CD14-positive monocyte (primary cell): ENCODE results near the gene KCTD2. TPM values are rescaled to one million over a fixed set of nuclear protein-coding genes. Genes with fewer than 3 reads are reported as not detected.

Experiments
- DNase-seq, 3 donors: peaks; one replicate each; pipeline ENCODE4 v3.0.0-alpha.2; 2011 to 2022
- H2AFZ ChIP-seq: 2 replicates; pipeline ENCODE4 v1.6.0; 2012; ENCODE audit warnings: mild to moderate bottlenecking, low read depth, low read length, inconsistent platforms; ENCODE audit not compliant: insufficient read depth, poor library complexity, severe bottlenecking
- H3K27ac ChIP-seq, 2 donors: 1 replicate in 1 of 2; 2 replicates in 1 of 2; pipeline ENCODE4 v1.5.1; 2012 to 2013; ENCODE audit warnings: low read length in 2 of 2, control low read depth in 1 of 2, inconsistent platforms in 1 of 2, low read depth in 1 of 2, mild to moderate bottlenecking in 1 of 2
- H3K27me3 ChIP-seq, 2 donors: one replicate each; pipeline versions ENCODE4 v1.6.0 to v1.6.1; 2011 to 2013; ENCODE audit warnings: low read length in 2 of 2; ENCODE audit not compliant: control insufficient read depth in 2 of 2, insufficient read depth in 2 of 2
- H3K36me3 ChIP-seq, 2 donors: replicated peaks in 1 of 2; 1 replicate in 1 of 2; 2 replicates in 1 of 2; pipeline versions ENCODE4 v1.5.1 to v1.6.1; 2012 to 2013; ENCODE audit warnings: low read length in 2 of 2, control low read depth in 1 of 2, inconsistent platforms in 1 of 2, mild to moderate bottlenecking in 1 of 2; ENCODE audit not compliant: insufficient read depth in 2 of 2, control insufficient read depth in 1 of 2
- H3K4me1 ChIP-seq, 2 donors: 1 replicate in 1 of 2; 2 replicates in 1 of 2; pipeline versions ENCODE4 v1.5.1 to v1.6.1; 2012 to 2013; ENCODE audit warnings: low read length in 2 of 2, control low read depth in 1 of 2, inconsistent platforms in 1 of 2, mild to moderate bottlenecking in 1 of 2, moderate library complexity in 1 of 2; ENCODE audit not compliant: insufficient read depth in 2 of 2, control insufficient read depth in 1 of 2
- H3K4me2 ChIP-seq: replicated peaks from 2 replicates; pipeline ENCODE3; 2012; ENCODE audit warnings: low read length, moderate library complexity, mild to moderate bottlenecking; ENCODE audit not compliant: poor library complexity, severe bottlenecking; ENCODE audit errors: extremely low read depth
- H3K4me3 ChIP-seq, 3 experiments: fragments of 200-600 bp in 1 of 3; sonication (generic) in 1 of 3; replicated peaks in 1 of 3; 1 replicate in 2 of 3; 2 replicates in 1 of 3; pipeline ENCODE4 v1.5.1; 2011 to 2013; ENCODE audit warnings: low read length in 3 of 3, mild to moderate bottlenecking in 3 of 3, control low read depth in 2 of 3, low read depth in 2 of 3, inconsistent platforms in 1 of 3, moderate library complexity in 1 of 3
- H3K79me2 ChIP-seq: 2 replicates; pipeline ENCODE4 v1.6.0; 2012; ENCODE audit warnings: mild to moderate bottlenecking, control low read depth, inconsistent platforms, low read length, moderate library complexity; ENCODE audit not compliant: insufficient read depth
- H3K9ac ChIP-seq: 2 replicates; pipeline ENCODE4 v1.6.0; 2017; ENCODE audit warnings: low read length, mild to moderate bottlenecking; ENCODE audit not compliant: insufficient read depth, poor library complexity, severe bottlenecking
- H3K9me3 ChIP-seq, 2 donors: replicated peaks in 1 of 2; 1 replicate in 1 of 2; 2 replicates in 1 of 2; pipeline versions ENCODE4 v1.5.1 to v1.6.1; 2012 to 2013; ENCODE audit warnings: low read length in 2 of 2, control low read depth in 1 of 2; ENCODE audit not compliant: control insufficient read depth in 1 of 2, insufficient read depth in 1 of 2
- H4K20me1 ChIP-seq: 2 replicates; pipeline ENCODE4 v1.6.0; 2012; ENCODE audit warnings: mild to moderate bottlenecking, low read length, control low read depth, moderate library complexity; ENCODE audit not compliant: insufficient read depth
- H3K27ac Mint-ChIP-seq, 7 donors: one replicate each; pipeline ENCODE4 v1.8.0; 2020; ENCODE audit warnings: mild to moderate bottlenecking in 7 of 7, mixed read lengths in 7 of 7, moderate library complexity in 6 of 7, inconsistent platforms in 2 of 7
- H3K27me3 Mint-ChIP-seq, 3 donors: one replicate each; pipeline ENCODE4 v1.8.0; 2021 to 2022; ENCODE audit warnings: low read depth in 3 of 3, mild to moderate bottlenecking in 3 of 3, mixed read lengths in 3 of 3, moderate library complexity in 3 of 3, inconsistent platforms in 1 of 3
- H3K36me3 Mint-ChIP-seq, 2 donors: one replicate each; pipeline ENCODE4 v1.8.0; 2020; ENCODE audit warnings: mixed read lengths in 2 of 2, inconsistent platforms in 1 of 2, mild to moderate bottlenecking in 1 of 2
- H3K4me1 Mint-ChIP-seq: one replicate; pipeline ENCODE4 v1.8.0; 2020; ENCODE audit warnings: mild to moderate bottlenecking, mixed read lengths
- H3K4me3 Mint-ChIP-seq, 2 donors: one replicate each; pipeline ENCODE4 v1.8.0; 2020; ENCODE audit warnings: mild to moderate bottlenecking in 2 of 2, mixed read lengths in 2 of 2, moderate library complexity in 1 of 2
- H3K9me3 Mint-ChIP-seq, 7 donors: one replicate each; pipeline ENCODE4 v1.8.0; 2020 to 2022; ENCODE audit warnings: mixed read lengths in 7 of 7, mild to moderate bottlenecking in 6 of 7, moderate library complexity in 6 of 7, inconsistent platforms in 2 of 7
- CTCF ChIP-seq: fragments of 200-600 bp; IDR thresholded peaks from one replicate; pipeline ENCODE4 v1.8.0; 2022; ENCODE audit warnings: antibody characterized with exemption, mild to moderate bottlenecking
- WGBS: methylation state at CpG from one replicate; pipeline ENCODE4 v1.1.5; 2013; ENCODE audit warnings: missing lambda C conversion rate; ENCODE audit not compliant: insufficient coverage; 5-methylcytosine and 5-hydroxymethylcytosine counted together
- intact Hi-C, 2 donors: fragments of 100-400 bp; cut with micrococcal nuclease; formaldehyde crosslinking; loops; one replicate each; pipeline versions ENCODE4 v1.15.0 to v1.15.1; 2023
- polyA plus RNA-seq, 3 donors: library from polyadenylated mRNA; depleted of rRNA in 1 of 3; unstranded in 2 of 3; stranded (reverse) in 1 of 3; fragments of 300-500 nt in 2 of 3; fragments of >200 nt in 1 of 3; fragmentation: Illumina TruSeq in 2 of 3; gene quantifications; 1 replicate in 2 of 3; 2 replicates in 1 of 3; pipeline ENCODE4 v1.2.3, GENCODE V29; 2012 to 2021

KCTD2 gene
- polyA plus RNA-seq, 3 donors, result 2.8 to 17.0 (median 2.9) TPM

- H3K4me3 ChIP-seq, result peak overlapping the region in 1 of 3 experiments; percentile 28
- H3K27ac ChIP-seq, result no peak overlapping the region
- H3K9me3 ChIP-seq, result no peaks in the 10 kb centered on the region
- no peak for DNase-seq
- intact Hi-C loops, result loop anchor here (5.0 to 10.0 kb wide), 4 partner anchors 35 to 93 kb away; partner anchors contain the start of genes JPT1 (in 1 of the 2) and NUP85 (in 1 of the 2)
- H3K4me1 ChIP-seq, result peaks cover 53 to 54% of the 10 kb centered on the region in 2 donors
- H3K4me2 ChIP-seq, result peak overlapping the region; percentile 93
- peak overlapping the region; percentile 20 to 63 for H3K4me3 Mint-ChIP-seq
- H3K27ac Mint-ChIP-seq, result peak overlapping the region in 6 of 7 donors; percentile 2 to 68 (median 26)
- H2AFZ ChIP-seq, result no peak overlapping the region
- peaks cover 4 to 11% of the 10 kb centered on the region in 2 donors for H3K36me3 ChIP-seq
- no peak for TF ChIP-seq CTCF
- H3K9ac ChIP-seq, result no peak overlapping the region
- H4K20me1 ChIP-seq, result peaks cover 14% of the 10 kb centered on the region
- peaks cover 0 to 6% (median 6%) of the 10 kb centered on the region in 3 donors for H3K27me3 Mint-ChIP-seq
- peaks cover 18 to 24% of the 10 kb centered on the region in 2 donors for H3K36me3 Mint-ChIP-seq
- H3K9me3 Mint-ChIP-seq, result no peaks in the 10 kb centered on the region
- no peaks in the 10 kb centered on the region for H3K27me3 ChIP-seq
- H3K4me1 Mint-ChIP-seq, result peaks cover 55% of the 10 kb centered on the region
- peaks cover 40% of the 10 kb centered on the region for H3K79me2 ChIP-seq
- WGBS, result 58% methylated on average over 6 of the region's 7 CpGs
Observed at GRCh38 chr17:75111777-75112335, 64.8 kb downstream of the KCTD2 start.

- H3K9me3 Mint-ChIP-seq, result no peaks in the 10 kb centered on the region
- Histone ChIP-seq H3K27ac (peak overlapping the region; percentile 56 to 81), H3K4me1 (peaks cover 47 to 48% of the 10 kb centered on the region in 2 donors), H3K79me2 (peaks cover 40% of the 10 kb centered on the region), H3K4me2 (peak overlapping the region; percentile 89), H2AFZ (peak overlapping the region; percentile 95), H3K36me3 (peaks cover 13 to 21% of the 10 kb centered on the region in 2 donors), H4K20me1 (peaks cover 14% of the 10 kb centered on the region), H3K9ac (peak overlapping the region; percentile 71), H3K27me3 (no peaks in the 10 kb centered on the region), H3K4me3 (peak overlapping the region; percentile 44 to 85 (median 64)), H3K9me3 (no peaks in the 10 kb centered on the region)
- peak; percentile 92 for TF ChIP-seq CTCF
- H3K36me3 Mint-ChIP-seq, result peaks cover 30 to 37% of the 10 kb centered on the region in 2 donors
- peaks cover 59% of the 10 kb centered on the region for H3K4me1 Mint-ChIP-seq
- peak; percentile 83 to 87 (median 85) for DNase-seq
- WGBS, result 3% methylated on average over 20 of the region's 22 CpGs
- H3K27ac Mint-ChIP-seq, result peak overlapping the region; percentile 62 to 85 (median 80)
- peak overlapping the region; percentile 84 to 94 for H3K4me3 Mint-ChIP-seq
- peaks cover 0 to 1% (median 0%) of the 10 kb centered on the region in 3 donors for H3K27me3 Mint-ChIP-seq
- intact Hi-C loops, result loop anchor here (2.0 to 10.0 kb wide), 5 partner anchors 37 to 91 kb away; partner anchors contain the start of genes JPT1 (in 1 of the 2) and NUP85 (in 1 of the 2)
Observed at GRCh38 chr17:75113798-75114551, 67.0 kb downstream of the KCTD2 start.
